Measurements from ENCODE around the gene SLC7A10. TPM values are rescaled to one million over a fixed set of nuclear protein-coding genes. Genes with fewer than 3 reads are reported as not detected.

The SLC7A10 gene
- total RNA-seq, 4 donors from 2014 or later: not detected

DNA sequence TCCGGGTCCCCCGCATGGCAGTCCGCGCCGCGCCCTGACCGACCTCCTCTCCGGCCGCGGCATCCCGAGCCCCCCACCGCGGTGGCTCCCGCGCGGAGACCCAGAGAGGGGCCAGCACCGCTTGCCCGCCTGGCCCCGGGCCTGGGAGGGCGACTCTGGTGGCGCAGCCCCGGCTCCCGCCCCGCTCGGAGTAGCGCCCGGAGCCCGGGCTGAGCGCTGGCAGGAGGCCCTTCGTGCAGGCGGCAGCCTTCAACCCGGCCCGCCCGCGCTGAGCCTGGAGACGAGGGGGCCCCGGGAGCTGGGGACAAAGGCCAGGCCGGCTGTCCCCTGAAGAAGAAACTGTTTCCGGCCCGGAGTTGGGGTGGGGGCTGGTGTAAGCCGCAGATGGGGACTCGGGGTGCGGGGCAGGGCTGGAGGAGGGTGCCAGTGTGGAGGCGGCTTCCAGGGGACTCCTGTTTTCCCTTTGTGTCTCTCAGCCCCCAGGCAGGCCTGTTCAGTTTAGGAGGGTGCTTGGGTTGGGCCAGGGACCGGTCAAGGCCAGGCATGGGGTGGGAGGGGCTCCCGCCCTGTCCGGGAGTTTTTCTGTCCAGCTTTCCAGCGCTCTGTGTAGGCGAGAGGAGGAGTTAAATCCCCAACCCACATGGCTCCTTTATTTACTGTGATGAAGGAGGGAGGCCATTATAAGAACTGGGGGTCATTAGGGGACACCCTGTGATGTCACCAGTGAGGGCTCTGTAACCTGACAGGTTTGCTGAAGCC lies 30.6 kb downstream of the SLC7A10 start:
- H3K9me3 ChIP-seq: no peaks in the 10 kb centered on the region
- peak overlapping the region; percentile 47 to 81 (median 58) for H3K4me3 ChIP-seq
- TF ChIP-seq, protein P1, sequence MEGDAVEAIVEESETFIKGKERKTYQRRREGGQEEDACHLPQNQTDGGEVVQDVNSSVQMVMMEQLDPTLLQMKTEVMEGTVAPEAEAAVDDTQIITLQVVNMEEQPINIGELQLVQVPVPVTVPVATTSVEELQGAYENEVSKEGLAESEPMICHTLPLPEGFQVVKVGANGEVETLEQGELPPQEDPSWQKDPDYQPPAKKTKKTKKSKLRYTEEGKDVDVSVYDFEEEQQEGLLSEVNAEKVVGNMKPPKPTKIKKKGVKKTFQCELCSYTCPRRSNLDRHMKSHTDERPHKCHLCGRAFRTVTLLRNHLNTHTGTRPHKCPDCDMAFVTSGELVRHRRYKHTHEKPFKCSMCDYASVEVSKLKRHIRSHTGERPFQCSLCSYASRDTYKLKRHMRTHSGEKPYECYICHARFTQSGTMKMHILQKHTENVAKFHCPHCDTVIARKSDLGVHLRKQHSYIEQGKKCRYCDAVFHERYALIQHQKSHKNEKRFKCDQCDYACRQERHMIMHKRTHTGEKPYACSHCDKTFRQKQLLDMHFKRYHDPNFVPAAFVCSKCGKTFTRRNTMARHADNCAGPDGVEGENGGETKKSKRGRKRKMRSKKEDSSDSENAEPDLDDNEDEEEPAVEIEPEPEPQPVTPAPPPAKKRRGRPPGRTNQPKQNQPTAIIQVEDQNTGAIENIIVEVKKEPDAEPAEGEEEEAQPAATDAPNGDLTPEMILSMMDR (IDR thresholded peaks at IDR 0.05): no peak
- no peak for TF ChIP-seq POLR2A (IDR thresholded peaks at IDR 0.05)
- peaks cover 5 to 23% (median 9%) of the 10 kb centered on the region in 3 donors for H3K4me1 ChIP-seq
- H3K27me3 ChIP-seq: peaks cover 0 to 47% (median 0%) of the 10 kb centered on the region in 4 donors
- DNase-seq: no peak
- intact Hi-C loops (cut with DNase I): no loop called here
- peak overlapping the region; percentile 40 to 75 (median 62) for H3K27ac ChIP-seq
- peaks cover 0 to 5% (median 0%) of the 10 kb centered on the region in 3 donors for H3K36me3 ChIP-seq
- 3% methylated on average over 5 of the region's 49 CpGs; no CpG with 5 or more reads in 1 of the 2 donors for WGBS, 2 donors

DNA sequence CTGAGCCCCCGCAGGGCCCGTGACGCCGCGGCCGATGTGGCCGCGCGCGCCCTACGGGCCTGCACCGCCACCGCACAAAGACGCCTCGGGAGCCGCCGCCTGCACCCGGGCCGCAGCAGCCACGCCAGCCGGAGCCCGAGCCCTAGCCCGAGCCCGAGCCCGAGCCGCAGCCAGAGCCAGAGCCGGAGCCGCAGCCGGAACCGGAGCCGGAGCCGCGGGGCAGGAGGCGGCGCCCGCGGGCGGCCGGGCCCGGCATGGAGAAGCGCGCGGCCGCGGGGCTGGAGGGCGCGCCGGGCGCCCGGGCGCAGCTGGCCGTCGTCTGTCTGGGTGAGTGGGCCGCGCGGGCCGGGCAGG lies 31.1 kb downstream of the SLC7A10 start:
- no peaks in the 10 kb centered on the region for H3K9me3 ChIP-seq
- H3K4me3 ChIP-seq: peak overlapping the region; percentile 47 to 81 (median 58)
- H3K27ac ChIP-seq: peak overlapping the region in 3 of 4 donors; percentile 58 to 75 (median 65)
- H3K27me3 ChIP-seq: peaks cover 0 to 47% (median 0%) of the 10 kb centered on the region in 4 donors
- DNase-seq: no peak
- peaks cover 0 to 5% (median 0%) of the 10 kb centered on the region in 3 donors for H3K36me3 ChIP-seq
- peaks cover 5 to 23% (median 9%) of the 10 kb centered on the region in 3 donors for H3K4me1 ChIP-seq
- no CpG with 5 or more reads among the region's 57 CpGs for WGBS, 2 donors
- intact Hi-C loops (cut with DNase I): no loop called here
- TF ChIP-seq, protein P1 (IDR thresholded peaks at IDR 0.05): no peak
- no peak for TF ChIP-seq POLR2A (IDR thresholded peaks at IDR 0.05)

DNA sequence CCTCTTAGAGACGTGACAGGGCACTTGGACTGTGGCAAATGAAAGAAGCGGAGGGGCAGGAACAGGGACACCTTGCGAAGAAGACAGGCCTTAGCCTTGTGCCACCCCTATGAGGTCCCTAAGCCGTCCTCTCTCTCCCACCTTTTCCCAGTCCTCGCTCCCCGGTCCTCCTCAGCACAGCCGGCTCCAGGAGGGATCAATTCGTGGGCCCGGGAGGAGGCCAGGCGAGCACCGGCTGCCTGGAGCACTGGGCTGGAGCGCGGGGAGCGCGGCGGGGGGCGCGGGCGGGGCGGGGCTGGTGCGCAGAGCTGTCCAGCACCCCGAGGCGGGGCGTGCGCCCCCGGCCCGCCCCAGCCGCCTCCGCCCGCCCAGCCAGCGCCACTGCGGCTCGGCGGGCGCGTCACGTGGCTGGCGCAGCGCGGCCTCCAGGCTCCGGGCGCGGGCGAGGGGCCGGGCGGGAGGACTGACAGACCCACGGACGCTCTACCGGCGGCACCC lies 31.7 kb downstream of the SLC7A10 start, which contains the start of gene LRP3:
Gene LRP3 (plus strand): TSS at position 466 of the 498 bp plus-strand sequence. CDS start 456 bp downstream, outside the sequence.
- Histone ChIP-seq H3K36me3 (peaks cover 0 to 5% (median 0%) of the 10 kb centered on the region in 3 donors), H3K4me3 (peak within 1 kb of the TSS; percentile 47 to 81 (median 58)), H3K4me1 (peaks cover 5 to 23% (median 9%) of the 10 kb centered on the region in 3 donors), H3K9me3 (no peaks in the 10 kb centered on the region), H3K27ac (peak within 1 kb of the TSS; percentile 40 to 75 (median 62)), H3K27me3 (peaks cover 0 to 47% (median 0%) of the 10 kb centered on the region in 4 donors)
- no peak for TF ChIP-seq POLR2A (IDR thresholded peaks at IDR 0.05)
- TF ChIP-seq, protein P1 (IDR thresholded peaks at IDR 0.05): no peak
- 21% methylated on average over 8 of the region's 50 CpGs; no CpG with 5 or more reads in 1 of the 2 donors for WGBS, 2 donors
- no peak for DNase-seq
- intact Hi-C loops (cut with DNase I): no loop called here

DNA sequence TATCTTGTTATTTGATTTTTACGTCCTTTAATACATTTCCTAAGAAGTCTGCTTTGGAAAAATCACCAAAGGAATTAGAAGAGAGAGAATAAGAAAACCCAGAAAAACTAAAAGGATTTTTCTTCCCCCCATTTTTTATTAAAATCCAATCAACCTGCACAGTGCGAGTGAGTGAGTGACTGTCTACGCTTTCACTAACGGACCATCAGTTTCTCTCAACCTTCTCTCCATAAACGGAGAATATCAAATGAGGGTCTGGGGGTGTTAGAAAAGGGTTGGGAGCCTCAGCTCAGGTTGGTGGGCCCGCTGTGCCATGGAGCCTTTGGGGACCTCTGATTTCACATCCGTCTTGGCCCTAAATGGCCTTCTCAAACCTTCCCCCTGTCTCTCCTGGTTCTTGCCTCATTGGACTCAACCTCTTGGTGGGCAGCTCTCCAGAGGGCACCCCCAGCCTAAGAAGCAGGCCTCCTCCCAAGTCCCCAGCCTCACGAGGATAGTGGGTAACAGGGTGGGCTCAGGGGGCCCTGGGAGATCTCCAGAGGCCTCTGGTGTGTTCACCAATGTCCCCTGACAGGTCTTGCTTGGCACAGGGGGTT lies 32.3 kb downstream of the SLC7A10 start:
- Histone ChIP-seq H3K4me3 (peak overlapping the region in 3 of 4 donors; percentile 47 to 81 (median 70)), H3K9me3 (no peaks in the 10 kb centered on the region), H3K27me3 (peaks cover 0 to 47% (median 0%) of the 10 kb centered on the region in 4 donors), H3K36me3 (peaks cover 0 to 5% (median 0%) of the 10 kb centered on the region in 3 donors), H3K27ac (no peak overlapping the region), H3K4me1 (peaks cover 5 to 23% (median 9%) of the 10 kb centered on the region in 3 donors)
- no peak for TF ChIP-seq POLR2A (IDR thresholded peaks at IDR 0.05)
- TF ChIP-seq, protein P1 (IDR thresholded peaks at IDR 0.05): no peak
- intact Hi-C loops (cut with DNase I): no loop called here
- DNase-seq: no peak
- 85 to 86% methylated on average over 7 of the region's 8 CpGs for WGBS, 2 donors

Data from esophagus squamous epithelium (tissue), 5 donors.